GM19395 (cell line): ENCODE measurements around the gene TMEM14A.
"Not testable (repeated sequence)": the region's sequence is repeated elsewhere in the genome, so short reads cannot be mapped to it uniquely, and the experiment has no call there.

Experiments used
- ATAC-seq: cut with Tn5 transposase; IDR thresholded peaks from one replicate; pipeline ENCODE4 v1.9.1; 2021; ENCODE audit warnings: mild to moderate bottlenecking, moderate library complexity; ENCODE audit not compliant: unreplicated experiment

The TMEM14A gene

GRCh38 chr6:52693773-52694172 lies 22.9 kb downstream of the TMEM14A start:
- ATAC-seq, result no peak

GRCh38 chr6:52694404-52694803 lies 23.5 kb downstream of the TMEM14A start:
- ATAC-seq, result no peak

GRCh38 chr6:52696418-52696817 lies 25.5 kb downstream of the TMEM14A start:
- ATAC-seq, result no peak

GRCh38 chr6:52697903-52698302 lies 27.0 kb downstream of the TMEM14A start:
- ATAC-seq, result no peak

GRCh38 chr6:52704060-52704459 lies 33.1 kb downstream of the TMEM14A start:
- ATAC-seq, result no peak

GRCh38 chr6:52704781-52705502 lies 34.0 kb downstream of the TMEM14A start:
- not testable (repeated sequence) for ATAC-seq

- no peak for ATAC-seq
These were observed 35.1 kb downstream of the TMEM14A start for GRCh38 chr6:52706001-52706400.

GRCh38 chr6:52707963-52708680 lies 37.2 kb downstream of the TMEM14A start:
- no peak for ATAC-seq

- ATAC-seq, result no peak
These were observed 41.2 kb downstream of the TMEM14A start for GRCh38 chr6:52712136-52712535.

- ATAC-seq, result not testable (repeated sequence)
These were observed 43.8 kb downstream of the TMEM14A start for GRCh38 chr6:52714761-52715160.

- ATAC-seq, result no peak
These were observed 47.6 kb downstream of the TMEM14A start for GRCh38 chr6:52718550-52718949.

GRCh38 chr6:52720321-52720720 lies 49.4 kb downstream of the TMEM14A start:
- no peak for ATAC-seq

GRCh38 chr6:52724042-52724405 lies 53.1 kb downstream of the TMEM14A start:
- ATAC-seq, result no peak

GRCh38 chr6:52724406-52725121 lies 53.7 kb downstream of the TMEM14A start:
- peak; percentile 99 for ATAC-seq

GRCh38 chr6:52725143-52725534 lies 54.2 kb downstream of the TMEM14A start:
- no peak for ATAC-seq

GRCh38 chr6:52725535-52726192 lies 54.8 kb downstream of the TMEM14A start:
- no peak for ATAC-seq

GRCh38 chr6:52726193-52726542 lies 55.3 kb downstream of the TMEM14A start:
- ATAC-seq, result no peak

- ATAC-seq, result no peak
These were observed 56.0 kb downstream of the TMEM14A start for GRCh38 chr6:52726741-52727535.

GRCh38 chr6:52727908-52728307 lies 57.0 kb downstream of the TMEM14A start:
- ATAC-seq, result no peak

- no peak for ATAC-seq
These were observed 57.5 kb downstream of the TMEM14A start for GRCh38 chr6:52728394-52728793.

GRCh38 chr6:52729576-52729975 lies 58.7 kb downstream of the TMEM14A start:
- ATAC-seq, result no peak
